ENCODE measurements around the gene TRIML2. TPM values are rescaled to one million over a fixed set of nuclear protein-coding genes. Genes with fewer than 3 reads are reported as not detected.

Gene TRIML2
- total RNA-seq, 1 donor from 2014 or later = not detected

- Histone ChIP-seq H3K36me3 (no peaks in the 10 kb centered on the region), H3K27me3 (no peaks in the 10 kb centered on the region), H3K4me3 (no peak overlapping the region), H3K4me1 (no peaks in the 10 kb centered on the region), H3K27ac (no peak overlapping the region), H3K9me3 (no peaks in the 10 kb centered on the region)
- TF ChIP-seq POLR2AphosphoS5 (IDR thresholded peaks at IDR 0.05; ENCODE audit: insufficient read depth in 1 of 2, low read depth in 1 of 2) = no peak
- TF ChIP-seq POLR2A (IDR thresholded peaks at IDR 0.05) = no peak
- no peak for TF ChIP-seq CTCF (IDR thresholded peaks at IDR 0.05)
- no peak for DNase-seq (ENCODE audit: extremely low spot score in 2 of 2)
- intact Hi-C loops (cut with DNase I) = no loop called here
Measured at GRCh38 chr4:188110036-188110435, 633 bp upstream of the TRIML2 start.

- no peak for TF ChIP-seq POLR2A (IDR thresholded peaks at IDR 0.05)
- no peak for TF ChIP-seq CTCF (IDR thresholded peaks at IDR 0.05)
- TF ChIP-seq POLR2AphosphoS5 (IDR thresholded peaks at IDR 0.05; ENCODE audit: insufficient read depth in 1 of 2, low read depth in 1 of 2) = no peak
- intact Hi-C loops (cut with DNase I) = no loop called here
Measured at GRCh38 chr4:188107931-188108843, 1.2 kb downstream of the TRIML2 start.

GRCh38 chr4:188106454-188106853, 2.9 kb downstream of the TRIML2 start:
- Histone ChIP-seq H3K9me3 (no peaks in the 10 kb centered on the region), H3K4me1 (no peaks in the 10 kb centered on the region), H3K27me3 (no peaks in the 10 kb centered on the region), H3K4me3 (no peak overlapping the region), H3K36me3 (no peaks in the 10 kb centered on the region), H3K27ac (no peak overlapping the region)
- intact Hi-C loops (cut with DNase I) = no loop called here
- no peak for DNase-seq (ENCODE audit: extremely low spot score in 2 of 2)
- TF ChIP-seq POLR2A (IDR thresholded peaks at IDR 0.05) (no peak), POLR2AphosphoS5 (IDR thresholded peaks at IDR 0.05; ENCODE audit: insufficient read depth in 1 of 2, low read depth in 1 of 2) (no peak), CTCF (IDR thresholded peaks at IDR 0.05) (no peak)

More at GRCh38 chr4:188107931-188108843, 1.2 kb downstream of the TRIML2 start:
- Histone ChIP-seq H3K4me3 (no peak overlapping the region), H3K27me3 (no peaks in the 10 kb centered on the region), H3K27ac (no peak overlapping the region), H3K9me3 (no peaks in the 10 kb centered on the region), H3K36me3 (no peaks in the 10 kb centered on the region), H3K4me1 (no peaks in the 10 kb centered on the region)
- DNase-seq (ENCODE audit: extremely low spot score in 2 of 2) = peak in 1 of 2 donors; percentile 13

GRCh38 chr4:188092824-188093223, 16.6 kb downstream of the TRIML2 start:
- intact Hi-C loops (cut with DNase I) = no loop called here
- DNase-seq (ENCODE audit: extremely low spot score in 2 of 2) = no peak
- no peaks in the 10 kb centered on the region for H3K9me3 ChIP-seq
- H3K36me3 ChIP-seq = no peaks in the 10 kb centered on the region
- no peak overlapping the region for H3K4me3 ChIP-seq
- H3K27ac ChIP-seq = no peak overlapping the region
- TF ChIP-seq CTCF (IDR thresholded peaks at IDR 0.05) = no peak
- no peak for TF ChIP-seq POLR2AphosphoS5 (IDR thresholded peaks at IDR 0.05; ENCODE audit: insufficient read depth in 1 of 2, low read depth in 1 of 2)
- TF ChIP-seq POLR2A (IDR thresholded peaks at IDR 0.05) = no peak
- no peaks in the 10 kb centered on the region for H3K4me1 ChIP-seq
- H3K27me3 ChIP-seq = no peaks in the 10 kb centered on the region

GRCh38 chr4:188086858-188087257, 22.5 kb downstream of the TRIML2 start:
- intact Hi-C loops (cut with DNase I) = no loop called here
- Histone ChIP-seq H3K27me3 (no peaks in the 10 kb centered on the region), H3K4me3 (no peak overlapping the region), H3K4me1 (no peaks in the 10 kb centered on the region), H3K9me3 (no peaks in the 10 kb centered on the region), H3K36me3 (no peaks in the 10 kb centered on the region), H3K27ac (no peak overlapping the region)
- TF ChIP-seq POLR2AphosphoS5 (IDR thresholded peaks at IDR 0.05; ENCODE audit: insufficient read depth in 1 of 2, low read depth in 1 of 2) (no peak), POLR2A (IDR thresholded peaks at IDR 0.05) (no peak), CTCF (IDR thresholded peaks at IDR 0.05) (no peak)
- no peak for DNase-seq (ENCODE audit: extremely low spot score in 2 of 2)

Data from vagina (tissue), 2 donors.